GM04504 (cell line): Measurements from ENCODE around the gene MACF1.

Experiments
- DNase-seq: peaks from one replicate; pipeline ENCODE4 v3.0.0-alpha.2; 2012; ENCODE audit warnings: low read depth

The MACF1 gene

DNA sequence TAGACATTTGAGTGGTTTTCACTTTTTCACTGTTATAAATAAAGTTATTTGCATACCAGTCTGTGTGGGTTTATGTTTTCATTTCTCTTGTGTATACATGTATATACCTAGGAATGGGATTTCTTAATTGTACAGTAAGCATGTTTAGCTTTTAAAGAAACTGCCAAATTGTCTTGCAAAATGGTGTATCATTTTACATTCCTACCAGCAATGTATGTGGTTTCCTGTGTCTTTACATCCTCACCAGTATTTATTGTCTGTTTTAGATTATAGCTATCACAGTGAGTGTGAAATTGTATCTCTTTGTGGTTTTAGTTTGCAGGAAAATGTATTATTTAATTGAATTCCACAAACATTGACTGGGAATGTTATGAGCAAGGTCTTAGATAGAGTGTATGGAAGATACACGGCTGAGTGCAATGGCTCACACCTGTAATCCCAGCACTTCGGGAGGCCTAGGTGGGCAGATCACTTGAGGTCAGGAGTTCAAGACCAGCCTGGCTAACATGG lies 57.3 kb downstream of the MACF1 start:
- no peak for DNase-seq

DNA sequence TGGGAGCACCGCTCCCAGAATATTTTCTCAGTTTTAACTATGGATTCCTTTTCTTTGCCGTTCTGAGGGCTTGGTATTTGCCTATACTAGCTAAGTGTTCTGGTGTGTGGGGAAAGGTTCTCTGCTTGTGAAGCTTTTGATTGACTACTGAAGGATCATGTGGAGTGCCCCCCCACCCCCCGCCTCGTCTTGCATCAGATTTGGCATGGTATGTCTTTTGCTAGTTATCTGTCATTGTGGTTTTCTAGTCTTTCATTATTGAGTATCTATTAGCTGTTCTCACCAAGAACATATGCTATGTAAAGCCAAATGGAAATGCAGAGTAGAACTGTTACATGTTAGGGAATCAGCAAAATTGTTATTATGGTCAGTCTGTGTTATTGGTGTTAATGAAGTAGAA lies 58.3 kb downstream of the MACF1 start:
- DNase-seq: no peak

DNA sequence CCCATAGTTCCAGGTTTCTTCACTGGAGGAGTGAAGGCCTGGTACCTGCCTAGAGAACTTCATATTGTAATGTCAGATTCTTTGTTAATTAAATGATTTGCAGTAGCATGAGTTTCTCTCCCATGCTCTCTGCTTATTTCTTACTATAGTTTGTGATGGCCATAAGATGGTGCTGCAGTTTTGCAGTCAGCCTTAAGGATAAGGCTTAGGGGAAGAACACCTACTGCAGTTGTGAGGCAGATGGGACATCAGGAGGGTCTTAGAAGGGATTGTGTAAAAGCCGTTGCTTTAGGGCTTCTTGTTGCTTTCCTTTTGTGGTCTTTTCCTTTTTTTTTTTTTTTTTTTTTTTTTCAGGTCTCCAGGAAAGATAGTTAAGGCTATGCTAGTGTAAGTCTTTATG lies 61.8 kb downstream of the MACF1 start:
- no peak for DNase-seq

DNA sequence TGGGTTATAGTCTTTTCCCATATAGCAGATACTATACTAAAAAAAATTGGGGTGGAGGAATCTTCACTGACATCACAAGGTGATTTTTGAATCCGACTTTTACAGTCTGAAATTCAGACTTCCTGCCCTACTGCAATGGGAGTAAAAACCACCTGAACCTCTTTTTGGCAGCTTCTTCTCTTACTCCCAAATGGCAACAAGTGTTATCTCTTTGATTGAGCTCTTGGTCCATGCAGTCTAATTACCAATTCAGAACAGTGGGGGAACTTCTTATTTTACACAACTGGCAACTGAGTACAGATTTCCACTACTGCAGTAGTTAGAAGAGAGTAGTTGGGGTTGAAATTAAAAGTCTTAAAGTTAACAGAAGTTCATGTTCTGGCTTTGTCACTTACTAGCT lies 62.3 kb downstream of the MACF1 start:
- no peak for DNase-seq

DNA sequence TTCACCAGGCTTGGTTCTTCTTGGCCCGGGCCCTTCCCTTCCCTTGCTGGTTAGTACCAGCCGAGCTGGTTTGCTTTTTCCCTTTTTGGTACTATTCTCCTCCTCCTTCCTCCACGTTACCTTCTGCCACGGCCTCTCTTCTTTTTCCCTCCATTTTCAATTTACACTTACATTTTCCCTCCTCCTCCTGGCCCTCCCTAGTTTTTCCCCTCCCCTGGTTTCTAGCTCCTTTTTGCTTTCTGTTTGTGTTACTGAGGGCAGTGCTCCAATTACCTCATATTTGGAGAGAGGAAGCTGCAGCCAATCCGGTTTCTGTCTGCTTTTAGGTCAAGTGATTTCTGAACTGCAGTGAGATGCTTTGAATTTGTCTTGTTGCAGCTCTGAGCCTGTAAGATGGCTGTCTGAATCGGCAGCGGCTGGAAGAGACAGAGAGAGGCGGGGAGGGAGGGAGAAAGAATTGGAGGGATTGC lies 63.7 kb downstream of the MACF1 start:
- peak; percentile 77 for DNase-seq

DNA sequence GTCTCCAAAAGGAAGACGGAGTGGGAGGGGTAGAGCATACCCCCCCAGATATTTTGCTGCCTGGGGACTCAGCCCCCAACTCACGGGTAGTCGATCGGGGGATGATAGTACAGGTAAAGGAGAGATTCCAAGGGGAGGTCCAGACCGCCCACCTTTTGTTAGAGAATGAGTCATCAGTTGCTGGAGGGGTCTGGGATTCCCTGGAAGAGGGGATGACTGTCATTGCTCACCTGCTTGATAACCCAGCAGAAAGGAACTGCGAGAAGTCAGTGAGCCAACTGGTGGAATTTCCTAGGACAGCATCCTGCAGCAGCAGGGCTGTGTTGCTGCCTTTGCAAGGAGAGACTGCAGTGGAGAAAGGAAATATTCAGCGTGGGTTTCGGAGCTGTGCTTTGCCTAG lies 64.4 kb downstream of the MACF1 start:
- DNase-seq: no peak

DNA sequence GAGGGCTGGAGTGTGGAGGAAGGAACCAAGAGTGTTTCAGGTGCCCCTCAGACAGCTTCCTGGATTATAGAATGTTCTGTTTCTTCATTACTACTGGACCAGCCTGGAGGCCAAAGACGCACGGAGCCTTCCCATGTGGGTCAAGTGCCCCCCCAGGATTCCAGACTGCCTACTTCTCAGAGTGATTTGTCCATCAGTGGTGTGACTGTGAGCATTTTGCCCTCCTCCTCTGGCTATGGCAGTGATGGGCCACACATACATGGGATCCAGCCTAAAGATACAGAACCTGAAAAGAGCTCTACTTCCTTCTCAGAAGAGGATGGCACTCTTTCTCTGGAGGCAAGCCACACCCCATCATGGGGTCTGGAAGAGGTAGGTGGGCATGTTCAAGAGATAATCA lies 64.9 kb downstream of the MACF1 start:
- no peak for DNase-seq

DNA sequence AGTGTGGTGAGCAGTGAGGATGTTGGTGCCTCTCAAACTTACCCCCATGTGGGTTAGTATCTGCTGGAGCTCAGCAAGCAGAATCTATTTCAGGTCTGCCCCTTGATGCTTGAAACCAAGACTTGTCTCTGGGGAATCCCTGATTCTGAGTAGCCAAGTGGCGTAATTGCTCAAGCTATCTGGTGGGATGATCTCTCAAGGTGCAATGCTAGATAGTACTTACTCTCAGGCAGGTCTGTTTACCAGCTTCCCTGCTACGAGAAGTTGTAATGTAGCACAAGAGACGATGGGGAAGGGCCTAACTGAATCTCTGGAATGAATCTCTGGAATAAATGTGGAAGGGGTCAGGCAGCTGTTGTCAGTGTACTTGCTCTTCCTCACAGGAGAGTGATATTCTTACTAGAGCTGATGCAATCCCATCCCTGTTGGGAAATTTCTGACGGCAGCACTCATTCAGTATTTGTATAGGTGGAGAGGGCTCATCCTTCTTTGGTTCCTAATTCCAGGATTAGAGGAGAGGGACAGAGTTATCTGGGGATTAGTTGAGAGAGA lies 65.4 kb downstream of the MACF1 start:
- DNase-seq: peak; percentile 46

DNA sequence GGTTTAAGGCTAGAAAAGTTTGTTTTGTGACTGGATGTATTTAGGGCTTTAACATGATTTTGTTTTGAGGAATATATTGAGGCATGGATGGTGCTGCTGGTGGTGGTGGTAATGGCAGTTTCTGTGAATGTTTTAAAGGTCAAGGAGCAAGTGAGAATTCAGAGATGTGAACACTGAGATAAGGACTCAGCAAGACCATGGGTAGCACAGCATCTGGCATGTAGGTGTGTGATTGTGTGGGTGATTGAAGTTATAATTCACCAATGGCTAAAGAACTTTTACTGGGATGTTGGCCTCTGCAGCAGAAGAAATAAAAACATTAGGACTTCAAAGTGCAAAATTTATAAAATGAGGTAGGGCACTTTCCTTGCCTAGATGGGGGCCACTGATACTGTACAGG lies 65.9 kb downstream of the MACF1 start:
- DNase-seq: no peak

DNA sequence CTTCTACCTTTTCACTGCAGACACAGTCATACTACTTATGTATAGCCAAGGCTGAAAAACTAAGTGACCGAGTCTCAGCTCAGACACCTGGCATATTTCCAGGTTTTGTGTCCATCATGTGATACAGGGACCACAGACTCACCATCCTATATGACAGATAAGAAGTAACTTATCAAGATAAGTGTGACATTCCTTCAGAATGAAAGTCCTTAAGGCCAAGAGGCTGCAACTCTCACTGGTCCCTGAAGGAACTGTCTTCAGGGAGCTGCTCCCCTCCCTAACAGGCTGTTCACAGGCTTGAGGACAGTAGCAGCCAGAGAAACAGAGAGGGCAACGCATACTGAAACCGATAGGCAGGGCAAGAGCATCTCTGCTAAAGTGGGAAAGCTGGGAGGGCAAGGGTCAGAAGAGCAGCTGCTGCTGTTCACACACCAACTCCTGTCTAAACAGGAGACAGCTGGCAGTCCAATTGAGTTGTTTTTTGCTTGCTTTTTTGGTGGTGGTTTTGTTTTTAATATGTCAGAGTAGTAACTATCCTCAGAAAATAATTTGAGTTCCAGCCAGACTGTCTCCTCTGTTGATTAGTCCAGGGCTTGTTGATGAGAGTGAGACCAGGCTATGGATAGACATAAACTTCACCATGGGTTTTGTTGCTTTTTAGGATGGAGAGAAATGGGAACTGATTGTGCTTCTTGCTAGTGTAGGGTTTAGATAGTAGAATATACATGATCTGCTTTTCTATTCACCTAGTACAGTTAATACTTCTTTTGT lies 67.7 kb downstream of the MACF1 start:
- no peak for DNase-seq

DNA sequence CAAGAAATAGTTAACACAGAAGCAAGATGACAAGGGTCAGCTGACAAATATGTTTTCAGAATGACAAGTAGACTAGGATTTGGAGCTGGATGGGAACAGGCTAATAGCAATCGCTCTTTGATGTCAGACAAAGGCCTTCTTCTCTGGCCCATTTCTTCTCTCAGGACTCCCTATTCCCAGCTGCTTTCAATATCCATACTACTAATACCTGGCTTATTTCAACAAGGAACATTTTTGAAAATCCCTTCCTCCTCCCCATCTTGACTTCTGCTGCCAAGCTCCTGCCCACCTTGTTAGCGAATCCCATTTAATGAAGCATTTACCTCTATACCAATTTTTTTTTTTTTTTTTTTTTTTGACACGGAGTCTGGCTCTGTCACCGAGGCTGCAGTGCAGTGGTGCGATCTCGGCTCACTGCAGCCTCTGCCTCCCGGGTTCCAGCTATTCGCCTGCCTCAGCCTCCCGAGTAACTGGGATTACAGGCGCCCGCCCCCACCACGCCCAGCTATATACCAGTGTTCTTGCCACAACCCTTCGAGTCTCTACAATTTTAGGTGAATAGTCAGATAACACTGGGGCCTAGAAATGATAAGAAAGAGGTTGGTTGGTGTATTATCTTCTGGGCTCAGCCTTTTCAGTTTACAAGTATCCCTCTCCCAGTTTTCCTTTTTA lies 68.4 kb downstream of the MACF1 start:
- DNase-seq: no peak

DNA sequence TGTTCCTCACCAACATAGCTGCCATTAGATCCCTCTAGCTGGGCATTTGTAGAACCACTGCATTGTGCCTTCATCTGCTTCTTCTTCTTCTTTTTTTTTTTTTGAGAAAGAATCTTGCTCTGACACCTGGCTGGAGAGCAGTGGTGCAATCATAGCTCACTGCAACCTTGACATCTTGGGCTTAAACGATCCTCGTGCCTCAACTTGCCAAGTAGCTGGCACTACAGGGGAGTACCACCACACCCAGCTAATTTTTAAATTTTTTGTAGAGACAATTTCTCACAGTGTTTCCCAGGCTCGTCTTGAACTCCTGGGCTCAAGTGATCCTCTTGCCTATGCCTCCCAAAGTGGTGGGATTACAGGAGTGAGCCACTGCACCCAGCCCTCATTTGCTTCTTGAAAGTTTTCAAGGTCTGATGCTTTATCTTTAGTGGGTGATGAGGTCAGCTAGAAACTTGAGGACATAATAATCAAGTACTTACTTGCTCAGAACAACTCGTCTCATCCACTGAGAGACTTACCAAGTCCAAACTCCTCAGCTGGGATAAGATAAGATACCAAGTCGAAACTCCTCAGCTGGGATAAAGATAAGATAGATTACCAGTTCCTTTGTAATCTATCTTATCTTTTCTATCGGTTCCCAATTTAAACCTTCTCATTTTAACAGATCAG lies 71.5 kb downstream of the MACF1 start:
- no peak for DNase-seq

DNA sequence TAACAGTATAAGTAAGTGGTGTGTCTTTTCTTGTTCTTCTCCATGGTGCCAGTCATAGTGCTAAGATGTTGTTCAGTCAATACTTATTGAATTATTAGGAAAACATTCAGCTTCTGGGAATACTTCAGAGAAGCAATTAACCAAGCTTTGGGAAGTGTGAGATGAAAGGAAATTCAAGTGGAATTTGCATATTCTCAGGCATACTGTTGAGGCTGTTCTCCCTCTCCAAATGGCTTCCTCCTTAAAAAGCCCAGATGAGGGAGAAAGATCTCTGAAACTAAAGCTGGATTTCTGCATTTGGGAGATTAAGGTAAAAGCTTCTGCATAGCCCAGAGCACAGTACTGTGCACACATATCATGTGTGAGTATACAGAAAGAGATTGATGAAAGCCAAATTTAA lies 73.4 kb downstream of the MACF1 start:
- DNase-seq: no peak

DNA sequence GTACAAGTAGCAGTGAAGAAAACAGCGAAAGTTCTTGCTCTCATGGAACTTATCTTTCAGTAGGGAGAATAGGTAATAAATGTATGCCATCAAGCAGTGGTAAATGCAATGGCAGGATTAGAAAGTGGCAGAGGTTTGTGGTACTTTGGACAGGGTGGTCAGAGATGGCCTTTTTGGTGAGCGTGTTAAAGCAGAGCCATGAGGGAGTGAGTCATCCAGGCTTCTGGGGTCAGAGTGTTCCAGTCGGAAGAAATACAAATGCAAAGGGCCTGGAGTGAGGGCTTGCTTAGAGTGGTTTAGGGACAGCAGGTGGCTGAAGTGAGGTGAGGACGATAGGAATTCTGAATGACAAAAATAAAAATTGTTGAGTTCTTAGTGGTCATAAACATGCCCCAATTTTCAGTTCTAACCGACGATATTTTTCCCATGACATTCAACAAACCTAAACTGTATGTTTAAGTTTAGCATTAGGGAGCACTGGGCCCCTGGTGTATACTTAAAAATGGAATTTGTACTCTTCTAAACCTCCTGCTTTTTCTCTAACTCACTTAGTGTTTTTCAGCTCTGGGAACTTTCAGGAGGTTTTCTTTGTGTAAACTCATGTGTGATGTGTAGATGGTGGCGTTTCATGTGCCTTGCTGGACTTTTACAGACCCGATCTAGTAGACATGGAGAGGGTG lies 78.2 kb downstream of the MACF1 start:
- no peak for DNase-seq

DNA sequence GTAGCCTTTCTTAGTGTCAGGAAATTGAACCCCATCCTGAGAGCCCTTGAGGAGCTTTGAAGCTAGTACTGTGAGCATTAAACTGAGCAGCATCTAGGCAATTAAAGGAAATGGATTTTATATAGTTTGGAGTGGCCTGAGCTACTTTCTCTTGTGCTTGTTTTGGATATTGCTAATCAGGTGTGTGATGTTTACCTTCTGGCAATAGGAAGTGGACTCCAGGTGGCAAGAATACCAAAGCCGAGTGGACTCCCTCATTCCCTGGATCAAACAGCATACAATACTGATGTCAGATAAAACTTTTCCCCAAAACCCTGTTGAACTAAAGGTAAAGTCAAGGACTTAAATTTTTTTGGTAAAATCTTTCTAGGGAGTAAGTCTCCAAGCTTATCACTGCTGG lies 79.4 kb downstream of the MACF1 start:
- no peak for DNase-seq

DNA sequence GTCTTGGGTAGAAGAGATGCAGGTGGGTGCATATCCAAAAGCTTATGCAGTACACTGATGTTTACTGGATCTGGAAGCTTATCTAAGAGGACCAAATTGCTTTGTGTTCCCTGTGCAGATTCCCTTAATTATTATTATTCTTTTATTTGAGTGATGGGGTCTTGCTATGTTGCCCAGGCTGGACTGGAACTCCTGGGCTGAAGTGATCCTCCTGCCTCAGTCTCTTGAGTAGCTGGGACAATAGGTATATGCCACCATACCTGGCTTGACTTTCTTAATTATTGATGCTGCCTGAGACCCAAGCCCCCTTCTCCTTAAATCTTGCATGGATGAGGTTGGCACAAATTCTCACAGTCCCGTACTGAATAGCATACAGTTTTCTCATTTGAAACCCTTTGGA lies 83.0 kb downstream of the MACF1 start:
- no peak for DNase-seq

DNA sequence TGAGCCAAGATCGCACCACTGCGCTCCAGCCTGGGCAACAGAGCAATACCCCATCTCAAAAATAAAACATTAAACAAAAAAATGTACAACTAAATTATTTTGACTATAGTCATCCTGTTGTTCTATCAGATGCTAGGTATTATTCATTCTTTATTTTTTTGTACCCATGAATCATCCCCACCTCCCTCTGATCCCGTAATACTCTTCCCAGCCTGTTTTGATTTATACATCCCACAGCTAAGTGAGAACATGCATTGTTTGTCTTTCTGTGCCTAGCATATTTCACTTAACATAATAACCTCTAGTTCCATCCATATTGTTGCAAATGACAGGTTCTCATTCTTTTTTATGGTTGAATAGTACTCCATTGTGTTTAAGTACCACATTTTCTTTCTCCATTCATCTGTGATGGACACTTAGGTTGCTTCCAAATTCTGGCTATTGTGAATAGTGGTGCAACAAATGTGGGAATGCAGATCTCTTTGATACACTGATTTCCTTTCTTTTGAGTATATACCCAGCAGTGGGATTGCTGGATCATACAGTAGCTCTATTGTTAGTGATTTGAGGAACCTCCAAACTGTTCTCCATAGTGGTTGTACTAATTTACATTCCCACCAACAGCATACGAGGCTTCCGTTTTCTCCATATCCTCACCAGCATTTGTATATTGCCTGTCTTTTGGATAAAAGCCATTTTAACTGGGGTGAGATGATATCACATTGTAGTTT lies 84.4 kb downstream of the MACF1 start:
- no peak for DNase-seq

DNA sequence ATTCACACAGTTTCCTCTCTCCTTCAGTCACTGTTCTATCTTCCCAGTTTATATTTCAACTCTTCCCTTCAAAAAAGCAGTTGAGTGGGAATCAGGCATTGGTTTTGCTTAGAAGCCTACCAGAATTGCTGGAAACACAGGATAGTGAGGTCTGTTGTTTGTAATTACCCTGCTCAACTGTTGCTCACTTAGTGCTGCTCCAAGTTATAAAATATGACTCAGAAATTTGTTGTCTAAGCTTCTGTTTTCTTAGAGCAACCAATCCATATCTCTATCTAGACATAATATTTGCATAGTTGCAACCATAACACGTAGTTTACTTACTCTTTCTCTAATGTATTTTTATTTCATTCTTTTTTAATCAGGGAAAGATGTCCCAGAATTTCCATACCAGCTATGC lies 87.9 kb downstream of the MACF1 start:
- no peak for DNase-seq

DNA sequence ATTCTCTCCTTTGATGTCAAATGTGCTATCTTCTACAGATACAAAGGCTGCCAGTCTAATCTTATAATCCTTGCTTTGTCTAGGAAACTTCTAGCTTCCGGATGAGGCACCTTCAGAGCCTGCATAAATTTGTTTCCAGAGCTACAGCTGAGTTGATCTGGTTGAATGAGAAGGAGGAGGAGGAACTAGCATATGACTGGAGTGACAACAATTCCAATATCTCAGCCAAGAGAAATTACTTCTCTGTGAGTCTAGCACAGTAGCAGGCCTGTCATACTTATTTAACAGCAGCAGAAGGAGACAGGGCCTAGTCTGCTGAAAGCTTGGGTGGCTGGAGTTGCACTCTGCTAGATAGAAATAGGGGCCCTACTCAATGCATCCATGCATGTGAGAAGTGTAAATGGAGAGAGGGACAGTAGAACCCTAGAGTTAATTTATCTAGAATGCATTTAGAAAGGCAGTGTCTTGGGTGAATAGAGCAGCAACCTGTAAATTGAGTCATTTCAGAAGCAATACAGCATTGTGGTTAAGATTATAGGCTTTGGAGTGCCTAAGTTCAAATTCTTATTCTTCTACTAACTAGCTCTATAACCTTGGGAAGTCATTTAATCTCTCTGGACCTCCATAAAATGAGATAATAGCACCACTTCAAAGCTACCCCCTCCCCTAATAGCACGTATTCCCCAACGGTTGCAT lies 89.0 kb downstream of the MACF1 start:
- peak; percentile 37 for DNase-seq

DNA sequence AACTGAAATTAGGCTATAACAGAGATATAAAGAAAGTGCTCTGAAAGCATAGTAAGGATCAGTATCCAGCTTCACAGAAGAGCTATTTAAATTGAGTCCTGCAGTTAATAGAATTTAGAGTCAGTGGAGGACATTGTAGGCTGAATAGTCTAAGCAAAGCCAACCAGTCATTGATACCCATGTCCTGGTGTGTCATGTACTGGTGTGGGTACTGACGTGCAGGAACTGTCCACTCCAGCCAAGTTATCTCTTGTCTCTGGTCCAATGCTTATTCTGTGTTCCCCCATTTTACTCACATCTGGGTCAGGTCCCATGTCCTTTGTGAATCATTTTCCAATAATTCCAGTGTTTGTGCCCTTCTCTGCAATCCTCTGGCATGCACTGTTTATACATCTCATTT lies 90.0 kb downstream of the MACF1 start:
- no peak for DNase-seq

DNA sequence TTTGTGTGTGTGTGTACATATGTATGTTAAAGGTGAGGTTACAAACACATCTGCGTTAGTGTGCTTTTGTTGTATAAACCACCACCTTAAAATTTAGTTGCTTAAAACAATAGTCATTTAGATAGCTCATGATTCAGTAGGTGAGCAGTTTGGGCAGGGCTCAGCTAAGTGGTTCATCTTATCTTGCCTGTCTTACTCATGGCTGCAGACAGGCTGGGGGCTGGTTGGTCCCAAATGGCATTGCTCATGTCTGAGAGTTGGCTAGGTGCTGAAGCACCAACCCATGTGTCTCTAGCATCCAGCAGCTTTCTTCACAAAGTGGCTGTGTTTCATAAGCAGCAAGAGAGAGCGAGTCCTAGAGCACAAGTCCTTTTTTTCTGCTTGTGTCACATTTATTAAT lies 91.4 kb downstream of the MACF1 start:
- no peak for DNase-seq
